Occipital lobe (tissue), 2 donors: ENCODE results near the gene CPT2. TPM values are rescaled to one million over a fixed set of nuclear protein-coding genes. Genes with fewer than 3 reads are reported as not detected.
"Not testable (repeated sequence)": the region's sequence is repeated elsewhere in the genome, so short reads cannot be mapped to it uniquely, and the experiment has no call there.

Experiments
- DNase-seq: peaks from one replicate; lab custom pipeline; 2025; lab: John Stamatoyannopoulos, UW
- total RNA-seq: library from RNA; depleted of rRNA; stranded (reverse); fragments of >200 nt; gene quantifications from one replicate; pipeline ENCODE4 v1.2.3, GENCODE V29; 2014

Gene CPT2
- total RNA-seq, 1 donor from 2014 or later = 4.2 TPM

DNA sequence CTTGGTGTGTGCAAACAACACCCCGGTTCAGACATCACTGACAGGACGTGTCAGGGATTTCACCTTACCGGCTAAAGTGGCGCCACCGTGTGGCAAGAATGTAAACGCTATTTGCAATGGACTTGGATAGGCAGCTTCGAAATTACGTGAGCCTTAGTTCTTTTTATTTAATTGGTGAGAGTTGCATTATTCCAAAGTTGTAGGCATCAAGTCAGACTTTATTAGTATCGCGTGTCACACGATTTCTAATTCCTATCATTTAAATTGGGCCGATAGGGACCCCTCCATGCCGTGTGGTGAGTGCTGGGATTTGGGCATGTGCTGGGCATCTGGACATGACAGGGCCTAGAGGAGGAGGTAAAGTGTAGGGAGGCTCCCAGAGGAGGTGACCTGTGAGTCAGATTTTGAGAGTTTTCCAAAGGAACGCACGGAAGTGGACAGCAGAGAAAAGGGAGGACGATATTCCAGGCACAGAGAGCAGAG is 14.5 kb upstream of the CPT2 start:
- DNase-seq = peak; percentile 18

DNA sequence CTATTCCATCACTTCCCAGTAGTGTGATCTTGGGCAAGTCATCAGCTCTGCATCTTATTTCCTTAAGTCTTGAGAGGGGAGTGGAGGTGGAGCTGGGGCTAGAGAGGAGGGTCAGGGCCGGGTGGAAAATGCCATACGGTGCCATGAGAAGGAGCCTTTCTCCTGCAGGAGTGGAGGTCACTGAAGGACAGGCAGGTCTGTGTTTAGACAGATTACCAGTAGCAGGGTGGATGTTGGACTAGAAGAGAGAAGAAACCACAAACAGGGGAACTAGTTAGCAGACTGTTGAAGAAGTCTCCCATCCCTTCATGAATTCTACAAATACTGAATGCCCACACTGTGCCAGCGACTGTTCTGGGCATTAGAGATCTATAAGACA is 13.9 kb upstream of the CPT2 start:
- DNase-seq = no peak

- no peak for DNase-seq
These were observed 13.3 kb upstream of the CPT2 start for GRCh38 chr1:53183095-53183990.

- not testable (repeated sequence) for DNase-seq
These were observed 10.7 kb upstream of the CPT2 start for GRCh38 chr1:53185955-53186297.

GRCh38 chr1:53186533-53186932 is 10.1 kb upstream of the CPT2 start:
- DNase-seq = no peak

- no peak for DNase-seq
These were observed 9.2 kb upstream of the CPT2 start for GRCh38 chr1:53187401-53187800.

DNA sequence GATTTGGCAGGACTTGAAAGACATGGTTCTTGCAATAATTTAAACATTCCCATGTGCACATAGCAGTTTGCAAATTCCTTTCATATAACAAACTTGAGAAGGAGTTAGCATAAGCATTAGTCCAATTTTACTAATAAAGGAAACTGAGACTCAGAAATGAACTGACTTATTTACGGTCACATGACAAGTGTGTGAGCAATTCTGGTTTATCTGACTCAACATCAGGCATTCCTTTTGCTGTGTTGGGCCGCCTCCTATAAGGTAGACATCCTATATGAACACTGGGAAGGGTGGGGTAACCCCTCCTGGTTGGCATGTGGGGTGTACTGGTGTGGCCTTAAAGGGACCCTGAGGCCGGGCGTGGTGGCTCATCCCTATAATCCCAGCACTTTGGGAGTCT is 8.5 kb upstream of the CPT2 start:
- DNase-seq = no peak

DNA sequence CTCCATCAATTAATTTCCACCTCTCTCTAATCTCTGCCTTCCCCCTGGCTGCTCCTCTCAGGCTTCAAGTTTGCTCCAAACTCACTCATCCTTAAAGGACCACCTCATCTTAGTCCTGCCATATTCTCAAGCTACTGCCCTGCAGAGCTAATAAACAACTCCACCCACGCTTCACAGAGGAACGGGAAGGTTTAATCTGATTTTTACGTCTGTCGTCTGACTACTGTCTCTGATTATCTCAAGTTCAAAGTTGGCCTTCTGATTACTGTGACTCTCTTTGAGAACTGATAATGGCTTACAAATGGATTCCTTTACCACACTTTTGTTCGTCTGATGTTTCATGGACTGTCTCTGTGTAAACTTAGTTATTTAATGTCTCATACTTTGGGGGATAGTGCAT is 7.6 kb upstream of the CPT2 start:
- no peak for DNase-seq

DNA sequence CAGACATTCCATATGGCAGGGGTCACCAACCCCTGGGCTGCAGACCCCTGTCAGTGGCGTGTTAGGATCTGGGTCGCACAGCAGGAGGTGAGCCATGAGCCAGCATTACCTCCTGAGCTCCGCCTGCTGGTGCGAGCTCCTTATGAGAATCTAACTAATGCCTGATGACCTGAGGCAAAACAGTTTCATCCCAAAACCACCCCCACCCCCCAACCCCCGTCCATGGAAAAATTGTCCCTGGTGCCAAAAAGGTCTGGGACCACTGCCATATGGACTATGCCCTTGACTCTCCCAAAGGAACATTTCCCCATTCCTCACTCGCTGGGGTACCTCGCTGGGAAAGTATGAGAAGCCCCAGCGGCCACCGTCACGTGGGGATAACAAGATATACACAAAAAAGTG is 6.4 kb upstream of the CPT2 start:
- no peak for DNase-seq

GRCh38 chr1:53195246-53196016 is 1.2 kb upstream of the CPT2 start:
- no peak for DNase-seq

- DNase-seq = no peak
These were observed 573 bp upstream of the CPT2 start for GRCh38 chr1:53196017-53196484.

- no peak for DNase-seq
These were observed 922 bp downstream of the CPT2 start for GRCh38 chr1:53197291-53198200.

- DNase-seq = no peak
These were observed 1.6 kb downstream of the CPT2 start for GRCh38 chr1:53198241-53198651.

DNA sequence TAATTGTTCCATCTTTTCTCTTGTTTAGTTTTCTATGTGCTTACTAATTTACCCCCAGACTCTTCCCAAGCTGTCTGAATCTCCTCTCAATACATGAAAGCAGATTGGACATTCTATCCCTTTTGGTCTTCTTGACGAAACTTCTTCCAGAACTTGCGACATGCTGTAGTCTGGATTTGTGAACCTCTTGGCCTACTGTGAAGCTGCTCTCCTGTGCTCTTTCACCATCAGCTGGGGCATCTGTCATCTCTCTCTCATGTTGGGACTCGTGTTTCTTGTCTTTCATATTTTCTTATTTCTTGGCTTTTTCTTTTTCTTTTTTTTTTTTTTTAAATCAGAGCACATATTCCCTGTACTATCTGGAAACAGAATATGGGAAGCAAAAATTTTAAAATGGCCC is 6.8 kb downstream of the CPT2 start:
- no peak for DNase-seq

- DNase-seq = not testable (repeated sequence)
These were observed 8.9 kb downstream of the CPT2 start for GRCh38 chr1:53205496-53205895.

GRCh38 chr1:53206083-53206685 is 9.6 kb downstream of the CPT2 start:
- DNase-seq = not testable (repeated sequence)

DNA sequence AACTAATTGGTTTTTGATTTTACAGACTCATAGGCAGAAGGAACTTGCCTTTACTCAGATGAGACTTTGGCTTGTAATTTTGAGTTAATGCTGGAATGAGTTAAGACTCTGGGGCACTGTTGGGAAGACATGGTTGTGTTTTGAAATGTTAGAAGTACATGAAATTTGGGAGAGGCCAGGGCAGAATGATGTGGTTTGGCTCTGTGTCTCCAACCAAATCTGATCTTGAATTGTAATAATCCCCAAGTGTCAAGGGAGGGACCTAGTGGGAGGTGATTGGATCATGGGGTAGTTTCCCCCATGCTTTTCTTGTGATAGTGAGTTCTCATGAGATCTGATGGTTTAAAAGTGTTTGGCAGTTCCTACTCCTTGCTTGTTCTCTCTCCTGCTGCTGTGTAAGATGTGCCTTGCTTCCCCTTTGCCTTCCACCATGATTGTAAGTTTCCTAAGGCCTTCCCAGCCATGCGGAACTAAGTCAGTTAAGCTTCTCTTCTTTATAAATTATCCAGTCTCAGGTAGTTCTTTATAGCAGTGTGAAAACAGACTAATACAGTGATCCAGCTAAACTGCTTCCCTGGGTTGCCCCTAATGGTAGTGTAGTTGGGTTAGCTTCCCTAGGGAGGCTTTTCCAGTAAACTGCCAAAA is 10.2 kb downstream of the CPT2 start:
- DNase-seq = no peak

DNA sequence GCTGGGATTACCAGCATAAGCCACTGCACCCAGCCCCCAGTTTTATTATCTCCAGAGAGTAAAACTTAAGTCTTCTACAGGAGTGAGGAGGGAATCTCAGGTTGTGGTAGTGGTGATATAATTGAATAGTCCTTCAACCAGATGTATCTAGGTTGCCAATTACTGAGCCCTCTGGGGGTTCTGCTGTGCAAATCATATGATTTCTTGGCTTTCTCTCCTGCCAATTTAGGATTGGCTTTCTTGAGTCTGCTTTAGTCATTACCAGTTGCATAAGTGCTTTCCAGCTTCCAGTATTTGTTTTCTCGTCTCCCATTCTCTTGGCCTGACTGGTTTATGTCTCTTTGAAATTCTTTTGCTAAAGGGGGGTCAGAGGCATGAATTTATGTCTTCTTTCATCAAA is 11.1 kb downstream of the CPT2 start:
- DNase-seq = no peak

DNA sequence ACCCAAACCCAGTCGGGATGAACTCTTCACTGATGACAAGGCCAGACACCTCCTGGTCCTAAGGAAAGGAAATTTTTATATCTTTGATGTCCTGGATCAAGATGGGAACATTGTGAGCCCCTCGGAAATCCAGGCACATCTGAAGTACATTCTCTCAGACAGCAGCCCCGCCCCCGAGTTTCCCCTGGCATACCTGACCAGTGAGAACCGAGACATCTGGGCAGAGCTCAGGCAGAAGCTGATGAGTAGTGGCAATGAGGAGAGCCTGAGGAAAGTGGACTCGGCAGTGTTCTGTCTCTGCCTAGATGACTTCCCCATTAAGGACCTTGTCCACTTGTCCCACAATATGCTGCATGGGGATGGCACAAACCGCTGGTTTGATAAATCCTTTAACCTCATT is 13.7 kb downstream of the CPT2 start:
- DNase-seq = no peak

DNA sequence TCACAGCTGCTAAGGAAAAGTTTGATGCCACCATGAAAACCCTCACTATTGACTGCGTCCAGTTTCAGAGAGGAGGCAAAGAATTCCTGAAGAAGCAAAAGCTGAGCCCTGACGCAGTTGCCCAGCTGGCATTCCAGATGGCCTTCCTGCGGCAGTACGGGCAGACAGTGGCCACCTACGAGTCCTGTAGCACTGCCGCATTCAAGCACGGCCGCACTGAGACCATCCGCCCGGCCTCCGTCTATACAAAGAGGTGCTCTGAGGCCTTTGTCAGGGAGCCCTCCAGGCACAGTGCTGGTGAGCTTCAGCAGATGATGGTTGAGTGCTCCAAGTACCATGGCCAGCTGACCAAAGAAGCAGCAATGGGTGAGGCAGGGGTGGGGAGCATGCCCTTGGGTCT is 14.3 kb downstream of the CPT2 start:
- DNase-seq = no peak
